ENCODE data around the gene CHST8.

CHST8 gene

DNA sequence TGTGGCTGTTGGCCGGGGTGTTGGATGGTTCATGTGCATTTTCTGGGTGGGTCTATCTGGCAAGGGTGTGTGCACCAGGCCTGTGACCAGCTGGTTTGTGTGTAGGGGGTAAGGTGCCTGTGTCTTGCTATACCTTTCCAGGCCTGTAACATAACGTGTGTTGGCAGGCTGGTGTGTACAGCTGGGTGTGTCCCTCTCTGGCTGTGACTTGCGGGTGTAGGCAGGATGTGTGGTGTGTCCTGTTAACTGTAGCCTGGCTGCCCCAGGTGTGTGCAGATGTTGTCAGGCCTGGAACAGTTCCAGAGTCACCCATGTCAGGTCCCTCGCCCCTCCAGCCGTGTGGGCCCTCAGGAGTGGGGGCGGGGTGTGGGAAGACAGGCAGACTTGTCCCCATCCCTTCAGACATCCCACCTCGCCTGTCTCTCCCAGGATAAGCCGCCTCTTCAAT, 184.7 kb downstream of the CHST8 start:
- TF ChIP-seq SIN3A (IDR thresholded peaks at IDR 0.05; ENCODE audit: borderline replicate concordance, insufficient read depth, low read length) (no peak), POLR2AphosphoS5 (IDR thresholded peaks at IDR 0.05; ENCODE audit: low read depth, low read length) (no peak), FOXP2 (optimal IDR thresholded peaks at IDR 0.05; ENCODE audit: borderline replicate concordance, extremely low read depth, extremely low read length, insufficient read depth) (no peak), TAF1 (IDR thresholded peaks at IDR 0.05; ENCODE audit: borderline replicate concordance, insufficient read depth, low read length) (no peak)

DNA sequence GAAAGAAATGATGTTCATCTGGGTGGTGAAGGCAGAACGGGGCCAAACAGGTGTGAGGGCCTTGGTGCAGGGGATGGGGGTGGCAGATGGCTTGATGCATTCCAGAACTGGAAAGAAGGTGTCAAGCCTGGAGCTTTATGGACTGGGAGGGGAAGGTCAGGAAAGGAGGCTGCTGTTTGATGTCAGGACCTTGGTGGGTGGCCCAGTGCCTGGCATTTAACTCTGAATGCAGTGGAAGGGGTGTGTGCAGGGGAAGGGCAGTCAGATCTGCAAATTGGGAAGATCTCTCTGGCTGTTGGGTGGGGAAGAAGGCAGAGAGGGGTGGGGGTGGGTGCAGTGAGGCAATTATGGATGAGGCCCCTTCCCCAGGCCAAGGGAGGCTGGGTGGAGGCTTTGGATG, 186.6 kb downstream of the CHST8 start:
- no peak for TF ChIP-seq FOXP2 (optimal IDR thresholded peaks at IDR 0.05; ENCODE audit: borderline replicate concordance, extremely low read depth, extremely low read length, insufficient read depth)
- TF ChIP-seq REST (IDR thresholded peaks at IDR 0.05; ENCODE audit: insufficient read depth in 1 of 2, low read depth in 2 of 2, low read length in 2 of 2) = no peak

DNA sequence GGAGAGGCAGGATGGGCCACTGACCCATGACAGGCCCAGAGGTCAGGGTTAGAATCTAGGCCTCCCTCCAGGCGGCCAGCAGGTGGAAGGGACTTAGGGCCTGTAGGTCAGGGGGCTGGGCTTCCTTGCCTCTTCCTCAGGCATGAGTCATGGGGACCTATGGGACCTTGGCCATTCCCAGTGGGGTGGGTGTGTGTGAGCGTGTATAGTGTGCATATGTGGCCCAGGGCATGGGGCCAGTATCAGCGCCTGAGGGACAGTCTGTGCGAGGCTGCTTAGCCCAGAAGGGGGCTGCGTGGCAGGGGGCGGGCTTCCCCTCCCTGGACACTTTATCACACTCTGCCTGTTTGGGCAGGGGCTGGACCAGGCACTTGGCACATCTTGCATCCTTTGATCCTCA, 188.2 kb downstream of the CHST8 start:
- TF ChIP-seq SIN3A (IDR thresholded peaks at IDR 0.05; ENCODE audit: borderline replicate concordance, insufficient read depth, low read length) = no peak
- no peak for TF ChIP-seq FOXP2 (optimal IDR thresholded peaks at IDR 0.05; ENCODE audit: borderline replicate concordance, extremely low read depth, extremely low read length, insufficient read depth)
- no peak for TF ChIP-seq REST (IDR thresholded peaks at IDR 0.05; ENCODE audit: insufficient read depth in 1 of 2, low read depth in 2 of 2, low read length in 2 of 2)
- no peak for TF ChIP-seq POLR2AphosphoS5 (IDR thresholded peaks at IDR 0.05; ENCODE audit: low read depth, low read length)
- no peak for TF ChIP-seq TAF1 (IDR thresholded peaks at IDR 0.05; ENCODE audit: borderline replicate concordance, insufficient read depth, low read length)

DNA sequence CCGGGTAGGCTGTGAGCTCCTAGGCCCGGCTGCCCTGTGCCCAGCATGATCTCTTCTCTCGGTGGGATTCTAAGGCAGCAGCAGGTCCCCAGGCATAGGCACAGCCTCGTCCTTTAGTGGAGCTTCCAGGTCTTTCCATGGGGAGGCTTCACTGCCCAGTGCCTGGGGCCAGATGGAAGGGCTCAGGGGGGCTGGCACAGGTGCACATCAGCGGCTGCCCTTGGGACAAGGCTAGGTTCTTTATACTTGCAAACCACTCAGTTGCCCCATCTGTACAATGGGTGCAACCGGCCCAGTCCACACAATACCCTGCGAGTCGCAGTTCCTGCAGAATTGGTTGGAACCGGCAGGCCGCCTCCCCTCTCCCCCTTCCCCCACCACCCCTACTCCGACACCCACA, 189.1 kb downstream of the CHST8 start:
- no peak for TF ChIP-seq FOXP2 (optimal IDR thresholded peaks at IDR 0.05; ENCODE audit: borderline replicate concordance, extremely low read depth, extremely low read length, insufficient read depth)
- no peak for TF ChIP-seq TAF1 (IDR thresholded peaks at IDR 0.05; ENCODE audit: borderline replicate concordance, insufficient read depth, low read length)
- no peak for TF ChIP-seq POLR2AphosphoS5 (IDR thresholded peaks at IDR 0.05; ENCODE audit: low read depth, low read length)
- TF ChIP-seq SIN3A (IDR thresholded peaks at IDR 0.05; ENCODE audit: borderline replicate concordance, insufficient read depth, low read length) = no peak
- TF ChIP-seq REST (IDR thresholded peaks at IDR 0.05; ENCODE audit: insufficient read depth in 1 of 2, low read depth in 2 of 2, low read length in 2 of 2) = no peak

DNA sequence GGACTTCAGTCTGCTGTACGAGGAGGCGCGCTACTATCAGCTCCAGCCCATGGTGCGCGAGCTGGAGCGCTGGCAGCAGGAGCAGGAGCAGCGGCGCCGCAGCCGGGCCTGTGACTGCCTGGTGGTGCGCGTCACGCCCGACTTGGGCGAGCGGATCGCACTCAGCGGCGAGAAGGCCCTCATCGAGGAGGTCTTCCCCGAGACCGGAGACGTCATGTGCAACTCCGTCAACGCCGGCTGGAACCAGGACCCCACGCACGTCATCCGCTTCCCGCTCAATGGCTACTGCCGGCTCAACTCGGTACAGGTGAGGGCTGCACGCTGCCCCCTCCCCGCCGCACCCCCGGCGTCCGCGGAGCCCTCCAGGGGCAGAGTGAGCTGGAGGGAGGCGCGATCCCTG, 189.5 kb downstream of the CHST8 start:
- TF ChIP-seq SIN3A (IDR thresholded peaks at IDR 0.05; ENCODE audit: borderline replicate concordance, insufficient read depth, low read length) (no peak), FOXP2 (optimal IDR thresholded peaks at IDR 0.05; ENCODE audit: borderline replicate concordance, extremely low read depth, extremely low read length, insufficient read depth) (no peak), REST (IDR thresholded peaks at IDR 0.05; ENCODE audit: insufficient read depth in 1 of 2, low read depth in 2 of 2, low read length in 2 of 2) (no peak), POLR2AphosphoS5 (IDR thresholded peaks at IDR 0.05; ENCODE audit: low read depth, low read length) (no peak), TAF1 (IDR thresholded peaks at IDR 0.05; ENCODE audit: borderline replicate concordance, insufficient read depth, low read length) (no peak)
